ENCODE measurements around the gene TXNDC15. TPM values are rescaled to one million over a fixed set of nuclear protein-coding genes. Genes with fewer than 3 reads are reported as not detected.

Gene TXNDC15, protein sequence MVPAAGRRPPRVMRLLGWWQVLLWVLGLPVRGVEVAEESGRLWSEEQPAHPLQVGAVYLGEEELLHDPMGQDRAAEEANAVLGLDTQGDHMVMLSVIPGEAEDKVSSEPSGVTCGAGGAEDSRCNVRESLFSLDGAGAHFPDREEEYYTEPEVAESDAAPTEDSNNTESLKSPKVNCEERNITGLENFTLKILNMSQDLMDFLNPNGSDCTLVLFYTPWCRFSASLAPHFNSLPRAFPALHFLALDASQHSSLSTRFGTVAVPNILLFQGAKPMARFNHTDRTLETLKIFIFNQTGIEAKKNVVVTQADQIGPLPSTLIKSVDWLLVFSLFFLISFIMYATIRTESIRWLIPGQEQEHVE
- 125 and 140 TPM in 2 replicates for total RNA-seq

DNA sequence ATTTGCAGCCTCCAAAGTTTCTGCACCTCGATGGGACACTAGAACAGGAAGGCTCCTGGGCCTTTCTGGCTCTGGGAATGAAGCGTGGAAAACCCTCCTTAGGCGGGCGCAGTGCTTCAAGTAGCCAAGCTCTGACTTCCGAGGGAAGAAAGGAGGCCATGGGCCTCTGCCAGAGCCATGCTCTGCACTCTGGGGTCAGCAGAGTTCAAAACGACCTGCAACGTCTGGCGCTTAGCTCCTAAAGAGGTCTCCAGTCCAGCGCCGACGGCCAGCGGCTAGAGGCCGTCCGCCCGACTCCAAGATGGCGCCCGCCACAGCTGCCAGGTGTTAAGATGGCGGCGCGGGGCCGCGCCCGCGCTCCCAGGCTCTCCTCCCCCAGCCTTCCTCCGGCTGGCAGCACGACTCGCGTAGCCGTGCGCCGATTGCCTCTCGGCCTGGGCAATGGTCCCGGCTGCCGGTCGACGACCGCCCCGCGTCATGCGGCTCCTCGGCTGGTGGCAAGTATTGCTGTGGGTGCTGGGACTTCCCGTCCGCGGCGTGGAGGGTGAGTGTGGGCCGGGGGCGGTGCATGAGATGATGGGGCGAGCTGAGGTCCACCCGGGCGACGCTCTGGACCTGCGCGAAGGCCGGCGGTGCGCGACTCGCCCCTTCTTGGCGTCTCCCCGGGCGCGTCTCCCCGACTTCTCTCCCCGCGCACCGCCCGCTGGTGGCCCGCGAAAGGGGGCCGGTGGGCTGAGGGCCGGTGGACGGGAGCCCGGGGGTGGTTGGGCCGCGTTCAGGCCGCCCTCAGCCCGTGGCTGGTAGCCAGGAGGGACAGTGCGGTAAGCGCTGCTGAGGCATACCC, at the start of gene TXNDC15:
Gene TXNDC15, plus strand, starts transcription at position 385 of the 844 bp plus-strand sequence. Its CDS starts 57 bp downstream, at position 442.

DNA sequence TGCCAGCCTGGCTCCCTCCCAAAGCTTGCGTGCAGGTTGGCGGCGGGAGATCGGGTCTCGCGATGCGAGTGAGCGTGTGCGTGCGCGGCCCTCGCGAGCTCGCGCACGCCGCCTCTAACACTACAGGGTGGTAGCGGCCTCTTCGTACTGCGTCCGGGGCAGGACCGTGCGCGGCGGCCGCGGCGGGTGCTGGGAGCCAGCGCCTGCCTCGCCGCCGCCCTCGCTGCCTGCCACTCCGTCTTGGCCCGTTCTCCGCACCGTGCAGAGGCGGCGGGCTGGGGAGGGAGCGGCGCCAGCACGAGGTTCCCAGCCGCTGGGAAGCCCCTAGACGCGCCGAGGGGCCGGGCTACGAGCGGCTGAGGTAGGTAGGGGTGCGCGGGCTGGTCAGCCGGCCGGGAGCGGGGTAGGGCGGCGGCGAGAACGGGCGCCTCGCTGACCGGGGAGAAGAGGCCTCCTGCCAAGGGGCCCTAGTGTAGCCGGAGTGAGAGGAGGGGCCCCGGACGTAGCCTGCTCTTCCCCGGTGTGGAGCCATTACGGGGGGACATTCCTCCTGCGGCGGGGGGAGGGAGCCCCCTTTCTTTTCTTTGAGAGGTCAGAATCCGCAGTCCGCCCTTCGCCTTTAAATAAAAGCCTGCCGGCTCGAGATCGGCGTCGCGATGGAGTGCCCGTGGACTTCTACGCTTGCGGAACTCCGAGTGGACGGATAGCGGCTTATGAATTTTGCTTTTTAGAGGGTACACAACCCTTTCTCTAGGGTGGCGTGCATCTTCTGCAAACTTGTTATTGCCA, 28.1 kb upstream of the TXNDC15 start, which contains the start of gene C5orf24:
Gene C5orf24, plus strand, starts transcription at position 117 of the 789 bp plus-strand sequence. CDS start 8,933 bp downstream, outside the sequence.

DNA sequence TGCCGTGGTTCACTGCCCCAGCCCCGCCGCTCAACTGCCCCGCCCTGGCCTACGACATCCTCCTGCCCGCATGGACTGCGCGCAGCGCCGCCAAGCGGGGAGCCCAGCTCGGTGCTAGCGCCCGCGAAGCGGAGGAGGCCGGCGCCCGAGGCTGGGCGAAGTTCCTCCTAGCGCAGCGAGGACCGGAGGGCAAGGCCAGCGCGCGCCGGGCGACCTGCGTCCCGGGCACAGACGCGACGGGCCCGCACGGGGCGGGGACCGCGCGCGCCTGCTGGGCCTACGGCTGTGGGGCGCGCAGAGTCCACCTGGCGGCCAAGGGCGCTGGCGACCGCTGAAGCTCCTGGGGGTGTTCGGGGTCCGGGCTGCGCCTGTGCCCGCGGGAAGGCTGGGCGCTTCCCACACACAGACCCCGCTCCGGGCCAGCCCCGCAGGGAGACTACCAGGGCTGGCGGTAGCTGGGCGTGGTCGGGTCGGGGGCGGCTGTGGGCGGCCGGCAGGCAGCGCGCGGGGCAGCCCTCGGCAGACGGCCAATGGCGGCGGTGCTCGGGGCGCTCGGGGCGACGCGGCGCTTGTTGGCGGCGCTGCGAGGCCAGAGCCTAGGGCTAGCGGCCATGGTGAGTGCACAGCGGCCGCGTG, 30.6 kb downstream of the TXNDC15 start, which contains the start of gene PCBD2:
Gene PCBD2, plus strand, starts transcription at position 522 of the 636 bp plus-strand sequence. Its CDS starts 9 bp downstream, at position 531.

Small RNAs within 50 kb of the gene (small RNA-seq; reads per million reads assigned to genes)
- gene MIR4461 (not detected), gene MTND3P25 (0.14 reads per million), gene MTND4LP30 (0.14 reads per million)

Other genes with a start within 250 kb of the TXNDC15 start
- 29.4 and 76.1 TPM in 2 replicates for gene SAR1B, start 241.5 kb upstream of the TXNDC15 start, total RNA-seq
- gene SEC24A, start 225.6 kb upstream of the TXNDC15 start, total RNA-seq: 17.7 and 28.3 TPM in 2 replicates
- 23.6 and 43.2 TPM in 2 replicates for gene CAMLG, start 135.8 kb upstream of the TXNDC15 start, total RNA-seq
- gene DDX46, start 115.6 kb upstream of the TXNDC15 start, total RNA-seq: 19.2 and 28.7 TPM in 2 replicates
- gene C5orf24, start 28.4 kb upstream of the TXNDC15 start, total RNA-seq: 31.4 and 35.5 TPM in 2 replicates
- 3.5 and 3.7 TPM in 2 replicates for gene PCBD2, start 30.8 kb downstream of the TXNDC15 start, total RNA-seq
- gene CATSPER3, start 93.5 kb downstream of the TXNDC15 start, total RNA-seq: 0.54 TPM in 1 of 2 replicates, not detected in the other
- not detected in 2 replicates for gene PITX1, start 159.9 kb downstream of the TXNDC15 start, total RNA-seq

All from placental epithelial cell (primary cell).